Measurements from ENCODE around the gene CLCN7. TPM values are rescaled to one million over a fixed set of nuclear protein-coding genes. Genes with fewer than 3 reads are reported as not detected.

The CLCN7 gene
- total RNA-seq, 1 donor: 161 TPM

GRCh38 chr16:1455190-1456171, 19.3 kb downstream of the CLCN7 start:
- no peak for DNase-seq (ENCODE audit: insufficient read length, low spot score, missing footprints)
- Histone ChIP-seq H4K20me1 (ENCODE audit: insufficient read depth, low read length) (no peaks in the 10 kb centered on the region), H2AFZ (ENCODE audit: low read length) (no peak overlapping the region), H3K36me3 (ENCODE audit: insufficient read depth, low read length) (peaks cover 17% of the 10 kb centered on the region), H3K27me3 (ENCODE audit: insufficient read depth, low read length) (no peaks in the 10 kb centered on the region), H3K79me2 (ENCODE audit: insufficient read depth, low read length) (peaks cover 11% of the 10 kb centered on the region), H3K27ac (ENCODE audit: low read depth, low read length) (no peak overlapping the region), H3K4me2 (ENCODE audit: insufficient read depth, low read length) (no peak overlapping the region), H3K4me1 (ENCODE audit: insufficient read depth, low read length) (no peaks in the 10 kb centered on the region), H3K4me3 (ENCODE audit: insufficient read depth, low read length) (no peak overlapping the region), H3K9me3 (ENCODE audit: low read depth, low read length) (no peaks in the 10 kb centered on the region)
- no peak for TF ChIP-seq CTCF (IDR thresholded peaks at IDR 0.05; ENCODE audit: extremely low read depth, low read depth, low read length)

GRCh38 chr16:1454561-1454960, 20.3 kb downstream of the CLCN7 start:
- no peak for DNase-seq (ENCODE audit: insufficient read length, low spot score, missing footprints)
- Histone ChIP-seq H3K4me3 (ENCODE audit: insufficient read depth, low read length) (no peak overlapping the region), H3K27ac (ENCODE audit: low read depth, low read length) (no peak overlapping the region), H3K4me1 (ENCODE audit: insufficient read depth, low read length) (no peaks in the 10 kb centered on the region), H3K36me3 (ENCODE audit: insufficient read depth, low read length) (peaks cover 14% of the 10 kb centered on the region), H3K9me3 (ENCODE audit: low read depth, low read length) (no peaks in the 10 kb centered on the region), H2AFZ (ENCODE audit: low read length) (no peak overlapping the region), H3K79me2 (ENCODE audit: insufficient read depth, low read length) (peaks cover 11% of the 10 kb centered on the region), H4K20me1 (ENCODE audit: insufficient read depth, low read length) (no peaks in the 10 kb centered on the region), H3K4me2 (ENCODE audit: insufficient read depth, low read length) (no peak overlapping the region), H3K27me3 (ENCODE audit: insufficient read depth, low read length) (no peaks in the 10 kb centered on the region)
- no peak for TF ChIP-seq CTCF (IDR thresholded peaks at IDR 0.05; ENCODE audit: extremely low read depth, low read depth, low read length)

GRCh38 chr16:1453316-1453715, 21.5 kb downstream of the CLCN7 start:
- H3K4me3 ChIP-seq (ENCODE audit: insufficient read depth, low read length): no peak overlapping the region

More at GRCh38 chr16:1453316-1453715, 21.5 kb downstream of the CLCN7 start:
- H3K79me2 ChIP-seq (ENCODE audit: insufficient read depth, low read length): peaks cover 5% of the 10 kb centered on the region
- no peak for DNase-seq (ENCODE audit: insufficient read length, low spot score, missing footprints)
- H3K27ac ChIP-seq (ENCODE audit: low read depth, low read length): no peak overlapping the region
- no peak overlapping the region for H3K4me2 ChIP-seq (ENCODE audit: insufficient read depth, low read length)
- no peak for TF ChIP-seq CTCF (IDR thresholded peaks at IDR 0.05; ENCODE audit: extremely low read depth, low read depth, low read length)
- no peaks in the 10 kb centered on the region for H3K4me1 ChIP-seq (ENCODE audit: insufficient read depth, low read length)
- H3K9me3 ChIP-seq (ENCODE audit: low read depth, low read length): no peaks in the 10 kb centered on the region
- H3K36me3 ChIP-seq (ENCODE audit: insufficient read depth, low read length): peaks cover 14% of the 10 kb centered on the region
- H4K20me1 ChIP-seq (ENCODE audit: insufficient read depth, low read length): no peaks in the 10 kb centered on the region
- no peaks in the 10 kb centered on the region for H3K27me3 ChIP-seq (ENCODE audit: insufficient read depth, low read length)
- H2AFZ ChIP-seq (ENCODE audit: low read length): no peak overlapping the region
